ENCODE measurements around the gene CAMSAP3. TPM values are rescaled to one million over a fixed set of nuclear protein-coding genes. Genes with fewer than 3 reads are reported as not detected.

CAMSAP3 gene
- total RNA-seq, 2 donors from 2014 or later = 21.8 to 32.3 TPM

- WGBS, 2 donors = 91% methylated on average over 10 to 25 of the region's 25 CpGs
- Histone ChIP-seq H3K27ac (no peak overlapping the region), H3K27me3 (no peaks in the 10 kb centered on the region), H3K36me3 (replicated peaks in 1 of 2; ENCODE audit: insufficient read depth in 1 of 2, low read depth in 2 of 2) (peaks cover 13 to 14% of the 10 kb centered on the region in 2 donors), H3K9me3 (no peaks in the 10 kb centered on the region), H3K4me3 (no peak overlapping the region), H3K4me1 (peaks cover 7% of the 10 kb centered on the region)
- intact Hi-C loops (cut with DNase I) = no loop called here
- DNase-seq = no peak
- TF ChIP-seq POLR2A (IDR thresholded peaks at IDR 0.05) = no peak
- no peak for TF ChIP-seq CTCF (IDR thresholded peaks at IDR 0.05)
- ATAC-seq = no peak
Measured at GRCh38 chr19:7607874-7608560, 12.4 kb downstream of the CAMSAP3 start.

DNA sequence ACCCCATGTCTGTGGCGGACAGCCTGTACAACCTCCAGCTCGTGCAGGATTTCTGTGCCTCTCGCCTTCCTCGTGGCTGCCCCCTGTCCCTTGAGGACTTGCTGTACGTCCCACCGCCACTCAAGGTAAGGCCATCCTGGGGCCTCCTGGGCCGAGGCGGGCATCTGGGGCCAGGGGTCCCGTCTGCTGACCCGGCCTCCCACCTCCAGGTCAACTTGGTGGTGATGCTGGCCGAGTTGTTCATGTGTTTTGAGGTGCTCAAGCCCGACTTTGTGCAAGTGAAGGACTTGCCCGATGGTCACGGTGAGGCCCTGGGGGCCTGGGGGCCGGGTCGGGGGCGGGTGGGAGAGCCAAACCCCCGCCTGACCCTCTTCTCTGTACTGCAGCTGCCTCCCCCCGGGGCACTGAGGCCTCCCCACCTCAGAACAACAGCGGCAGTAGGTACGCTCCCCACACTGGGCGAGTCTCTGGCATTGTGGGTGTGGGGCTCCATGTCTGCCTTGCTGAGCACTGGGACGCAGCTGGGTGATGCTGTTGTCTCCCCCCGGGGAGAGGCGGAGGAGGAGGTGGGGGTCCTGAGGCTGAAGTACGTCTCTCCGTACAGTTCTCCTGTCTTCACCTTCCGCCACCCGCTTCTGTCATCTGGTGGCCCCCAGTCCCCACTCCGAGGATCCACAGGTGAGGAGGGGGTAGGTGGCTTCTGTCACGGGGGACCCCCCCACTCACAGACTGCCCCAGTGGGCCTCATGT lies 15.0 kb downstream of the CAMSAP3 start:
- DNase-seq = no peak
- H3K27me3 ChIP-seq = no peaks in the 10 kb centered on the region
- WGBS, 2 donors = 86 to 92% methylated on average over 8 to 28 of the region's 31 CpGs

GRCh38 chr19:7611541-7612279 lies 16.0 kb downstream of the CAMSAP3 start:
- no peak overlapping the region for H3K4me3 ChIP-seq
- DNase-seq (no peak), ATAC-seq (no peak)
- H3K9me3 ChIP-seq = no peaks in the 10 kb centered on the region
- no peaks in the 10 kb centered on the region for H3K27me3 ChIP-seq
- TF ChIP-seq CTCF (IDR thresholded peaks at IDR 0.05) (no peak), POLR2A (IDR thresholded peaks at IDR 0.05) (no peak)
- H3K36me3 ChIP-seq (replicated peaks in 1 of 2; ENCODE audit: insufficient read depth in 1 of 2, low read depth in 2 of 2) = peaks cover 13 to 14% of the 10 kb centered on the region in 2 donors
- no peaks in the 10 kb centered on the region for H3K4me1 ChIP-seq
- no peak overlapping the region for H3K27ac ChIP-seq
- WGBS, 2 donors = 87 to 94% methylated on average over 11 to 39 of the region's 41 CpGs
- intact Hi-C loops (cut with DNase I) = no loop called here

More for the DNA sequence above, 15.0 kb downstream of the CAMSAP3 start:
- H3K36me3 ChIP-seq (replicated peaks in 1 of 2; ENCODE audit: insufficient read depth in 1 of 2, low read depth in 2 of 2) = peaks cover 13 to 14% of the 10 kb centered on the region in 2 donors
- no peak overlapping the region for H3K27ac ChIP-seq
- intact Hi-C loops (cut with DNase I) = no loop called here
- H3K4me1 ChIP-seq = no peaks in the 10 kb centered on the region
- no peak overlapping the region for H3K4me3 ChIP-seq
- ATAC-seq = no peak
- H3K9me3 ChIP-seq = no peaks in the 10 kb centered on the region
- TF ChIP-seq CTCF (IDR thresholded peaks at IDR 0.05) = no peak
- TF ChIP-seq POLR2A (IDR thresholded peaks at IDR 0.05) = no peak

GRCh38 chr19:7612282-7613274 lies 16.9 kb downstream of the CAMSAP3 start:
- H3K27me3 ChIP-seq = no peaks in the 10 kb centered on the region
- peaks cover 5% of the 10 kb centered on the region for H3K4me1 ChIP-seq
- H3K9me3 ChIP-seq = no peaks in the 10 kb centered on the region
- H3K27ac ChIP-seq = no peak overlapping the region
- ATAC-seq (no peak), DNase-seq (no peak)
- H3K36me3 ChIP-seq (replicated peaks in 1 of 2; ENCODE audit: insufficient read depth in 1 of 2, low read depth in 2 of 2) = peaks cover 14 to 15% of the 10 kb centered on the region in 2 donors
- WGBS, 2 donors = 94% methylated on average over 32 to 40 of the region's 81 CpGs
- intact Hi-C loops (cut with DNase I) = no loop called here
- TF ChIP-seq CTCF (IDR thresholded peaks at IDR 0.05) (no peak), POLR2A (IDR thresholded peaks at IDR 0.05) (no peak)
- no peak overlapping the region for H3K4me3 ChIP-seq

All from body of pancreas (tissue), 4 donors.